ENCODE data around the gene MEIKIN.

The MEIKIN gene

GRCh38 chr5:131758520-131758900, 187.0 kb downstream of the MEIKIN start:
- Histone ChIP-seq H3K4me1 (ENCODE audit: control insufficient read depth, insufficient read depth, low read length) (peaks cover 3% of the 10 kb centered on the region), H3K9ac (ENCODE audit: low read depth, low read length) (no peak overlapping the region), H3K36me3 (ENCODE audit: control insufficient read depth, insufficient read depth, low read length) (no peaks in the 10 kb centered on the region), H3K9me3 (ENCODE audit: control insufficient read depth, insufficient read depth, low read length) (no peaks in the 10 kb centered on the region), H3K27me3 (ENCODE audit: control insufficient read depth, insufficient read depth, low read length) (no peaks in the 10 kb centered on the region), H3K4me3 (ENCODE audit: low read depth, low read length) (no peak overlapping the region)

- Histone ChIP-seq H3K36me3 (ENCODE audit: control insufficient read depth, insufficient read depth, low read length) (no peaks in the 10 kb centered on the region), H3K9me3 (ENCODE audit: control insufficient read depth, insufficient read depth, low read length) (no peaks in the 10 kb centered on the region), H3K4me3 (ENCODE audit: low read depth, low read length) (no peak overlapping the region), H3K9ac (ENCODE audit: low read depth, low read length) (no peak overlapping the region), H3K27me3 (ENCODE audit: control insufficient read depth, insufficient read depth, low read length) (no peaks in the 10 kb centered on the region), H3K4me1 (ENCODE audit: control insufficient read depth, insufficient read depth, low read length) (peaks cover 3% of the 10 kb centered on the region)
Measured at GRCh38 chr5:131757830-131758519, 187.5 kb downstream of the MEIKIN start.
